WTC11 (cell line): ENCODE results near the gene TSKU.

Experiments
- FOXP1 ChIP-seq: sonication (generic); formaldehyde crosslinking; IDR thresholded peaks from 2 replicates; pipeline ENCODE4 v1.8.0; 2022; ENCODE audit warnings: missing genetic modification reagents, mild to moderate bottlenecking, moderate library complexity, borderline replicate concordance
- KAT7 ChIP-seq: sonication (generic); formaldehyde crosslinking; IDR thresholded peaks from 2 replicates; pipeline ENCODE4 v1.8.1; 2023; ENCODE audit warnings: missing genetic modification reagents, mild to moderate bottlenecking, borderline replicate concordance
- RELA ChIP-seq: sonication (generic); formaldehyde crosslinking; IDR thresholded peaks from 2 replicates; pipeline ENCODE4 v1.8.1; 2022; ENCODE audit warnings: missing genetic modification reagents, mild to moderate bottlenecking, borderline replicate concordance
- SOX15 ChIP-seq: fragments of 250-450 bp; sonication (Bioruptor Pico); IDR thresholded peaks from 2 replicates; pipeline ENCODE4 v1.9.0; 2021; ENCODE audit warnings: mild to moderate bottlenecking
- ZBTB21 ChIP-seq: sonication (generic); formaldehyde crosslinking; IDR thresholded peaks from 2 replicates; pipeline ENCODE4 v1.8.1; 2023; ENCODE audit warnings: mild to moderate bottlenecking, missing genetic modification reagents, borderline replicate concordance
- TF ChIP-seq, protein P1 (sequence below): fragments of 200-600 bp; IDR thresholded peaks from 2 replicates; pipeline ENCODE4 v1.8.0; 2022; ENCODE audit warnings: antibody characterized with exemption

DNA sequence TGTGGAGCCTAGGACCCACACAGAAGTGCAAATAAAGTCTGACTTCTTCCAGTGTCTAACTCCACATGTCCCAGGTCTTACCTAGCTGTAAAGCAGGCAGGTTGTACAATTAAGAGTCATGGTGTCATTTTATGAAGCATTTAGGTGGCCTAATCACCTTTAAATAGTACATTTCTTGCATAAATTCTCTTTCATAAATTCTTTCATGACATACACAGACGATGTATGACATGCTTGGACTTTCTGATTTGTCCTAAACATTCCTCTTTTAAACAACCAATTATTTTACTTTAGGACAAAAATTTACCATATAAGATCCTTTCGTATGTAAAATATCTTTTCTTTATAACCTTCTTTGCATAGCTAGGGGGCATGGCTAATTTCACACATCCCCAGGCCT, 31.3 kb downstream of the TSKU start:
- TF ChIP-seq FOXP1 (CRISPR knock-in tag) (no peak), KAT7 (CRISPR knock-in tag) (no peak), RELA (CRISPR knock-in tag) (no peak), SOX15 (no peak), ZBTB21 (CRISPR knock-in tag) (no peak)
- TF ChIP-seq, protein P1, sequence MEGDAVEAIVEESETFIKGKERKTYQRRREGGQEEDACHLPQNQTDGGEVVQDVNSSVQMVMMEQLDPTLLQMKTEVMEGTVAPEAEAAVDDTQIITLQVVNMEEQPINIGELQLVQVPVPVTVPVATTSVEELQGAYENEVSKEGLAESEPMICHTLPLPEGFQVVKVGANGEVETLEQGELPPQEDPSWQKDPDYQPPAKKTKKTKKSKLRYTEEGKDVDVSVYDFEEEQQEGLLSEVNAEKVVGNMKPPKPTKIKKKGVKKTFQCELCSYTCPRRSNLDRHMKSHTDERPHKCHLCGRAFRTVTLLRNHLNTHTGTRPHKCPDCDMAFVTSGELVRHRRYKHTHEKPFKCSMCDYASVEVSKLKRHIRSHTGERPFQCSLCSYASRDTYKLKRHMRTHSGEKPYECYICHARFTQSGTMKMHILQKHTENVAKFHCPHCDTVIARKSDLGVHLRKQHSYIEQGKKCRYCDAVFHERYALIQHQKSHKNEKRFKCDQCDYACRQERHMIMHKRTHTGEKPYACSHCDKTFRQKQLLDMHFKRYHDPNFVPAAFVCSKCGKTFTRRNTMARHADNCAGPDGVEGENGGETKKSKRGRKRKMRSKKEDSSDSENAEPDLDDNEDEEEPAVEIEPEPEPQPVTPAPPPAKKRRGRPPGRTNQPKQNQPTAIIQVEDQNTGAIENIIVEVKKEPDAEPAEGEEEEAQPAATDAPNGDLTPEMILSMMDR = no peak
